T-cell (primary cell): Measurements from ENCODE around the gene ZNF563. TPM values are rescaled to one million over a fixed set of nuclear protein-coding genes. Genes with fewer than 3 reads are reported as not detected.
A peak's percentile ranks its signal among the peaks of the same experiment; 100 is the strongest.
"Not testable (repeated sequence)": the region's sequence is repeated elsewhere in the genome, so short reads cannot be mapped to it uniquely, and the experiment has no call there.

ENCODE experiments used
- ATAC-seq, 4 experiments: fragments of 200-7000 bp in 3 of 4; fragments of 150-1000 bp in 1 of 4; cut with Tn5 transposase; replicated peaks in 1 of 4; 1 replicate in 3 of 4; 2 replicates in 1 of 4; pipeline ENCODE4 v1.10.0; 2021; ENCODE audit warnings: moderate library complexity in 3 of 4, mild to moderate bottlenecking in 2 of 4, moderate number of reproducible peaks in 1 of 4
- CTCF ChIA-PET, 2 donors: fragments of 300-600 bp; sonication (Branson Sonifier 250); formaldehyde crosslinking; loops; one replicate each; lab custom pipeline; 2022; ENCODE audit warnings: antibody characterized with exemption in 2 of 2; lab: Charles Lee
- POLR2A ChIA-PET, 2 donors: fragments of 300-600 bp; sonication (Branson Sonifier 250); formaldehyde crosslinking; loops; one replicate each; lab custom pipeline; 2022; ENCODE audit warnings: antibody characterized with exemption in 2 of 2; lab: Charles Lee
- DNase-seq, 35 experiments: peaks; one replicate each; pipeline versions ENCODE4 v3.0.0 to v3.0.0-alpha.2; 2013 to 2023
- H3K27ac ChIP-seq: one replicate; pipeline ENCODE4 v1.5.1; 2013; ENCODE audit warnings: low read length
- H3K27me3 ChIP-seq, 2 experiments: replicated peaks in 1 of 2; 1 replicate in 1 of 2; 2 replicates in 1 of 2; pipeline versions ENCODE4 v1.6.1 to v1.7.0; 2013; ENCODE audit warnings: low read length in 1 of 2, mixed read lengths in 1 of 2; ENCODE audit not compliant: control insufficient read depth in 2 of 2, insufficient read depth in 2 of 2; ENCODE audit errors: extremely low read depth in 1 of 2
- H3K36me3 ChIP-seq, 2 donors: 1 replicate in 1 of 2; 2 replicates in 1 of 2; pipeline versions ENCODE4 v1.6.1 to v1.7.0; 2013; ENCODE audit warnings: low read length in 1 of 2; ENCODE audit not compliant: control insufficient read depth in 2 of 2, insufficient read depth in 1 of 2; ENCODE audit errors: extremely low read depth in 1 of 2
- H3K4me1 ChIP-seq, 2 experiments: 1 replicate in 1 of 2; 2 replicates in 1 of 2; pipeline versions ENCODE4 v1.6.1 to v1.7.0; 2013; ENCODE audit warnings: low read length in 2 of 2, mixed read lengths in 1 of 2; ENCODE audit not compliant: insufficient read depth in 2 of 2, control insufficient read depth in 1 of 2; ENCODE audit errors: extremely low read depth in 1 of 2
- H3K4me3 ChIP-seq, 2 donors: 1 replicate in 1 of 2; 2 replicates in 1 of 2; pipeline versions ENCODE4 v1.5.1 to v1.7.0; 2013; ENCODE audit warnings: mild to moderate bottlenecking in 2 of 2, low read length in 1 of 2, moderate library complexity in 1 of 2; ENCODE audit not compliant: control insufficient read depth in 1 of 2; ENCODE audit errors: extremely low read depth in 1 of 2
- H3K9me3 ChIP-seq: 2 replicates; pipeline ENCODE4 v1.7.0; 2013
- H3K27ac Mint-ChIP-seq, 2 donors: one replicate each; pipeline ENCODE4 v1.8.0; 2020 to 2021; ENCODE audit warnings: mild to moderate bottlenecking in 2 of 2, mixed read lengths in 2 of 2
- H3K27me3 Mint-ChIP-seq, 2 donors: one replicate each; pipeline ENCODE4 v1.8.0; 2021 to 2022; ENCODE audit warnings: mixed read lengths in 2 of 2
- H3K36me3 Mint-ChIP-seq: one replicate; pipeline ENCODE4 v1.8.0; 2021; ENCODE audit warnings: mixed read lengths
- H3K4me1 Mint-ChIP-seq, 3 donors: one replicate each; pipeline ENCODE4 v1.8.0; 2020 to 2022; ENCODE audit warnings: mixed read lengths in 3 of 3, mild to moderate bottlenecking in 1 of 3
- H3K4me3 Mint-ChIP-seq, 3 donors: one replicate each; pipeline ENCODE4 v1.8.0; 2020 to 2022; ENCODE audit warnings: mild to moderate bottlenecking in 3 of 3, mixed read lengths in 3 of 3, moderate library complexity in 3 of 3
- H3K9me3 Mint-ChIP-seq, 3 donors: one replicate each; pipeline ENCODE4 v1.8.0; 2020 to 2022; ENCODE audit warnings: mixed read lengths in 3 of 3
- WGBS: methylation state at CpG from one replicate; pipeline ENCODE4 v1.1.5; 2013; ENCODE audit warnings: missing lambda C conversion rate; ENCODE audit not compliant: insufficient coverage; 5-methylcytosine and 5-hydroxymethylcytosine counted together
- total RNA-seq, 35 experiments: library from RNA in 6 of 35; stranded (reverse) in 6 of 35; fragments of 120-200 nt in 1 of 35; gene quantifications; one replicate each; pipeline versions ENCODE4 v1.2.1 to v1.2.4 and lab custom pipeline; 2013 to 2026

The ZNF563 gene
- total RNA-seq, 5 donors from 2014 or later (not counting 1 experiment from before 2014, with no cell fraction given): 2.8 to 15.6 (median 13.9) TPM

GRCh38 chr19:12308891-12309290 lies 24.5 kb downstream of the ZNF563 start:
- POLR2A ChIA-PET: not testable (repeated sequence)

GRCh38 chr19:12295191-12295590 lies 38.2 kb downstream of the ZNF563 start:
- H3K4me1 ChIP-seq: peaks cover 7 to 37% of the 10 kb centered on the region in 2 experiments
- POLR2A ChIA-PET: interaction anchor here (0.5 to 1.0 kb wide), 2 partner anchors 38 kb away, joined by 3 to 5 read pairs; partner anchors contain the start of gene ZNF563 (in 2 of the 2)
- Mint-ChIP-seq H3K9me3 (peaks cover 0 to 2% (median 0%) of the 10 kb centered on the region in 3 donors), H3K4me1 (peaks cover 32 to 40% (median 33%) of the 10 kb centered on the region in 3 donors), H3K36me3 (peaks cover 18% of the 10 kb centered on the region), H3K27ac (peak overlapping the region; percentile 96 to 98), H3K27me3 (no peaks in the 10 kb centered on the region), H3K4me3 (peak overlapping the region; percentile 96 to 100 (median 97))
- DNase-seq: no peak
- H3K9me3 ChIP-seq: no peaks in the 10 kb centered on the region
- peak overlapping the region; percentile 85 for H3K27ac ChIP-seq
- ATAC-seq: peak in 2 of 4 experiments; percentile 2 to 3
- CTCF ChIA-PET: no interaction called here
- H3K27me3 ChIP-seq: no peaks in the 10 kb centered on the region
- WGBS: no CpG with 5 or more reads among the region's 11 CpGs
- H3K36me3 ChIP-seq: no peaks in the 10 kb centered on the region
- H3K4me3 ChIP-seq: peak overlapping the region; percentile 87 to 97

More at GRCh38 chr19:12308891-12309290, 24.5 kb downstream of the ZNF563 start:
- not testable (repeated sequence) for H3K4me3 Mint-ChIP-seq, ATAC-seq, H3K27ac ChIP-seq, H3K36me3 ChIP-seq, H3K9me3 ChIP-seq, H3K4me1 Mint-ChIP-seq, H3K9me3 Mint-ChIP-seq, H3K27me3 ChIP-seq, H3K27ac Mint-ChIP-seq, H3K27me3 Mint-ChIP-seq, H3K4me1 ChIP-seq, DNase-seq, H3K4me3 ChIP-seq
- CTCF ChIA-PET: interaction anchor here in 1 of 2 donors (0.6 kb wide), 1 partner anchor 110 kb away, joined by 12 read pairs; no protein-coding TSS in a partner anchor
- no CpG with 5 or more reads among the region's 12 CpGs for WGBS
- H3K36me3 Mint-ChIP-seq: peaks cover 18% of the 10 kb centered on the region

- WGBS: under 1% methylated on average over 66 of the region's 66 CpGs
- peak; percentile 97 to 98 (median 97) for ATAC-seq
- peaks cover 0 to 2% (median 0%) of the 10 kb centered on the region in 3 donors for H3K9me3 Mint-ChIP-seq
- ChIA-PET POLR2A (interaction anchor here (0.5 to 1.0 kb wide), 2 partner anchors 39 kb away, joined by 3 to 5 read pairs; partner anchors contain the start of gene ZNF563 (in 2 of the 2)), CTCF (interaction anchor here in 1 of 2 donors (0.6 kb wide), 1 partner anchor 402 kb away, joined by 9 read pairs; no protein-coding TSS in a partner anchor)
- Histone ChIP-seq H3K4me3 (peak within 1 kb of the TSS; percentile 87 to 97), H3K36me3 (no peaks in the 10 kb centered on the region), H3K27ac (peak within 1 kb of the TSS; percentile 85), H3K4me1 (peaks cover 10 to 44% of the 10 kb centered on the region in 2 experiments), H3K9me3 (no peaks in the 10 kb centered on the region), H3K27me3 (no peaks in the 10 kb centered on the region)
- peaks cover 18% of the 10 kb centered on the region for H3K36me3 Mint-ChIP-seq
- H3K4me1 Mint-ChIP-seq: peaks cover 38 to 45% (median 39%) of the 10 kb centered on the region in 3 donors
- no peaks in the 10 kb centered on the region for H3K27me3 Mint-ChIP-seq
- peak within 1 kb of the TSS; percentile 97 to 100 (median 100) for H3K4me3 Mint-ChIP-seq
- H3K27ac Mint-ChIP-seq: peak within 1 kb of the TSS; percentile 96 to 99
- peak; percentile 88 to 98 (median 95) for DNase-seq
These were observed 38.9 kb downstream of the ZNF563 start, which contains the start of gene ZNF44 for GRCh38 chr19:12294249-12295158. Gene ZNF44, minus strand, starts transcription at chr19:12294883. Its CDS starts 189 bp downstream, at chr19:12294694.

- H3K27me3 ChIP-seq: no peaks in the 10 kb centered on the region
- H3K36me3 Mint-ChIP-seq: peaks cover 25% of the 10 kb centered on the region
- peak overlapping the region; percentile 97 to 100 (median 100) for H3K4me3 Mint-ChIP-seq
- DNase-seq (peak; percentile 9 to 64 (median 42)), ATAC-seq (peak in 2 of 4 experiments; percentile 11 to 21)
- peaks cover 13 to 49% of the 10 kb centered on the region in 2 experiments for H3K4me1 ChIP-seq
- peak overlapping the region; percentile 85 for H3K27ac ChIP-seq
- POLR2A ChIA-PET: no interaction called here
- CTCF ChIA-PET: no interaction called here
- peak overlapping the region; percentile 96 to 99 for H3K27ac Mint-ChIP-seq
- 1% methylated on average over 8 of the region's 18 CpGs for WGBS
- peaks cover 45 to 52% (median 46%) of the 10 kb centered on the region in 3 donors for H3K4me1 Mint-ChIP-seq
- H3K36me3 ChIP-seq: no peaks in the 10 kb centered on the region
- H3K27me3 Mint-ChIP-seq: no peaks in the 10 kb centered on the region
- H3K9me3 ChIP-seq: no peaks in the 10 kb centered on the region
- peak overlapping the region; percentile 87 to 97 for H3K4me3 ChIP-seq
- H3K9me3 Mint-ChIP-seq: peaks cover 0 to 2% (median 0%) of the 10 kb centered on the region in 3 donors
These were observed 39.6 kb downstream of the ZNF563 start for GRCh38 chr19:12293777-12294248.

- Histone ChIP-seq H3K27ac (peak overlapping the region; percentile 75), H3K9me3 (no peaks in the 10 kb centered on the region), H3K4me3 (peak overlapping the region in 1 of 2 donors; percentile 32), H3K27me3 (no peaks in the 10 kb centered on the region), H3K36me3 (peaks cover 0 to 3% of the 10 kb centered on the region in 2 donors), H3K4me1 (peaks cover 19 to 54% of the 10 kb centered on the region in 2 experiments)
- H3K9me3 Mint-ChIP-seq: peaks cover 0 to 2% (median 0%) of the 10 kb centered on the region in 3 donors
- POLR2A ChIA-PET: interaction anchor here in 1 of 2 donors (1.7 kb wide), 1 partner anchor 43 kb away, joined by 5 read pairs; the partner anchor contains the start of gene ZNF563
- ATAC-seq (no peak), DNase-seq (no peak)
- peak overlapping the region; percentile 98 to 100 for H3K27ac Mint-ChIP-seq
- peaks cover 60 to 67% (median 60%) of the 10 kb centered on the region in 3 donors for H3K4me1 Mint-ChIP-seq
- CTCF ChIA-PET: interaction anchor here in 1 of 2 donors (0.5 kb wide), 1 partner anchor 86 kb away, joined by 4 read pairs; no protein-coding TSS in a partner anchor
- H3K27me3 Mint-ChIP-seq: no peaks in the 10 kb centered on the region
- peak overlapping the region; percentile 68 to 72 (median 72) for H3K4me3 Mint-ChIP-seq
- WGBS: 96% methylated on average over 7 of the region's 7 CpGs
- H3K36me3 Mint-ChIP-seq: peaks cover 41% of the 10 kb centered on the region
These were observed 43.7 kb downstream of the ZNF563 start for GRCh38 chr19:12289790-12290065.
